ENCODE measurements around the gene MPC2. TPM values are rescaled to one million over a fixed set of nuclear protein-coding genes. Genes with fewer than 3 reads are reported as not detected.

The MPC2 gene
- total and polyA plus RNA-seq, 2 of the 8 experiments (the other 6 are each of a cell fraction or from before 2014, with no cell fraction given), result 18.6 to 40.9 TPM

- 0 out of 8 replicates have a peak, but pooled peaks cover 0 to 3% (median 0%) of the 10 kb centered on the region in 4 experiments for H3K36me3 ChIP-seq (ENCODE audit: control insufficient read depth in 2 of 4, insufficient read depth in 4 of 4, low read length in 3 of 4)
- no peak overlapping the region for H2BK120ac ChIP-seq (replicated peaks; ENCODE audit: low read depth, low read length)
- no peak overlapping the region for H4K5ac ChIP-seq (ENCODE audit: insufficient read length, low read depth, low read length)
- WGBS, 2 experiments (ENCODE audit: extremely low coverage in 1 of 2, insufficient coverage in 1 of 2, insufficient read length in 1 of 2, insufficient replicate concordance in 2 of 2, low coverage in 1 of 2, low lambda C conversion rate in 2 of 2, missing lambda C conversion rate in 1 of 2), result 92 to 100% methylated on average over 2 to 9 of the region's 9 CpGs
- CTCF ChIA-PET (ENCODE audit: partially characterized antibody), result interaction anchor here (1.0 kb wide), 1 partner anchor 139 kb away, joined by 3 read pairs; no protein-coding TSS in a partner anchor
- FAIRE-seq, result no peak
- DNase-seq (ENCODE audit: low read depth in 1 of 2, low spot score in 2 of 2), result no peak
- no peak overlapping the region for H3K14ac ChIP-seq (ENCODE audit: insufficient read length)
- no peak overlapping the region for H2BK5ac ChIP-seq (ENCODE audit: low read depth, low read length)
- POLR2A ChIA-PET (ENCODE audit: partially characterized antibody), result no interaction called here
- H3K23me2 ChIP-seq (ENCODE audit: low read depth, low read length), result no peaks in the 10 kb centered on the region
- no peak overlapping the region for H2AK5ac ChIP-seq (ENCODE audit: low read depth, low read length)
- no peak overlapping the region for H3K4me2 ChIP-seq (ENCODE audit: insufficient read depth in 1 of 2, low read depth in 2 of 2, low read length in 2 of 2)
- no peak overlapping the region for H3K27ac ChIP-seq (ENCODE audit: low read depth, low read length)
- no peak overlapping the region for H2BK12ac ChIP-seq (ENCODE audit: low read depth, low read length)
- no peaks in the 10 kb centered on the region; a peak in 1 of 4 replicates for H3K9me3 ChIP-seq (ENCODE audit: insufficient read depth in 2 of 2, low read depth in 1 of 2, low read length in 1 of 2)
- H4K91ac ChIP-seq (replicated peaks; ENCODE audit: insufficient read length, low read length), result no peak overlapping the region
- no peaks in the 10 kb centered on the region for H3K79me1 ChIP-seq (ENCODE audit: low read depth, low read length)
- H2BK15ac ChIP-seq (ENCODE audit: low read length), result no peak overlapping the region
- H3K23ac ChIP-seq (ENCODE audit: insufficient read length), result no peak overlapping the region
- no peaks in the 10 kb centered on the region for H3K4me1 ChIP-seq (replicated peaks in 1 of 4; ENCODE audit: control insufficient read depth in 3 of 4, insufficient read depth in 4 of 4, low read length in 3 of 4)
- peaks cover 5 to 98% of the 10 kb centered on the region in 2 experiments; a peak in 3 of 4 replicates for H3K79me2 ChIP-seq (ENCODE audit: control insufficient read depth in 1 of 2, insufficient read depth in 2 of 2, low read length in 2 of 2)
- H3K56ac ChIP-seq (replicated peaks; ENCODE audit: insufficient read length, low read depth, low read length), result no peak overlapping the region
- H3K27me3 ChIP-seq (replicated peaks in 1 of 4; ENCODE audit: control insufficient read depth in 3 of 4, extremely low read depth in 1 of 4, insufficient read depth in 3 of 4, low read length in 3 of 4), result no peaks in the 10 kb centered on the region
- no peak overlapping the region for H4K8ac ChIP-seq (ENCODE audit: extremely low read depth, insufficient read depth, low read length)
- H3K4ac ChIP-seq (replicated peaks; ENCODE audit: insufficient read length, low read depth, low read length), result no peak overlapping the region
- no peak overlapping the region for H2BK20ac ChIP-seq (ENCODE audit: low read length)
- no peak overlapping the region for H2AFZ ChIP-seq (ENCODE audit: low read length)
- H3K18ac ChIP-seq (ENCODE audit: extremely low read depth, low read length), result no peak overlapping the region
- peaks cover 0 to 2% of the 10 kb centered on the region in 2 experiments for H4K20me1 ChIP-seq (replicated peaks in 1 of 2; ENCODE audit: control insufficient read depth in 1 of 2, insufficient read depth in 2 of 2, low read length in 2 of 2)
- no peak overlapping the region for H3K9ac ChIP-seq (replicated peaks in 1 of 4; ENCODE audit: extremely low read depth in 1 of 4, low read depth in 3 of 4, low read length in 3 of 4)
- H3K4me3 ChIP-seq (ENCODE audit: extremely low read depth in 1 of 4, insufficient read depth in 2 of 4, low read depth in 3 of 4, low read length in 4 of 4), result no peak overlapping the region
- no peak for TF ChIP-seq CTCF (IDR thresholded peaks at IDR 0.05; ENCODE audit: control extremely low read depth in 1 of 3, insufficient read depth in 1 of 3, low read depth in 1 of 3, low read length in 3 of 3)
- TF ChIP-seq CHD1 (IDR thresholded peaks at IDR 0.05; ENCODE audit: low read depth, low read length), result no peak
- no peak for TF ChIP-seq NRF1 (IDR thresholded peaks at IDR 0.05; ENCODE audit: low read depth, low read length)
- no peak for TF ChIP-seq NANOG (IDR thresholded peaks at IDR 0.05; ENCODE audit: insufficient read depth, low read depth, low read length, poor library complexity, severe bottlenecking)
- TF ChIP-seq KDM4A (IDR thresholded peaks at IDR 0.05; ENCODE audit: low read depth, low read length, severe bottlenecking), result no peak
- no peak for TF ChIP-seq SIRT6 (IDR thresholded peaks at IDR 0.05; ENCODE audit: low read length)
- TF ChIP-seq E2F6 (IDR thresholded peaks at IDR 0.05), result no peak
- no peak for TF ChIP-seq CREB1 (IDR thresholded peaks at IDR 0.05)
- TF ChIP-seq EP300 (IDR thresholded peaks at IDR 0.05; ENCODE audit: borderline replicate concordance in 1 of 2, low read depth in 2 of 2, low read length in 2 of 2), result no peak
- no peak for TF ChIP-seq GTF2F1 (IDR thresholded peaks at IDR 0.05; ENCODE audit: borderline replicate concordance, low read depth, low read length)
Observed at GRCh38 chr1:167943541-167943940, 6.7 kb upstream of the MPC2 start.
